WERI-Rb-1 (cell line): ENCODE results near the gene KBTBD12.

Experiments
- DNase-seq: peaks from one replicate; pipeline ENCODE4 v3.0.0-alpha.2; 2020
- H3K27ac ChIP-seq: fragments of 250-450 bp; sonication (Bioruptor Pico); 2 replicates; pipeline ENCODE4 v1.5.1; 2020; ENCODE audit warnings: mild to moderate bottlenecking, moderate library complexity
- H3K27me3 ChIP-seq: fragments of 250-450 bp; sonication (Bioruptor Pico); 2 replicates; pipeline ENCODE4 v1.5.1; 2021; ENCODE audit warnings: mild to moderate bottlenecking, low read depth, moderate library complexity; ENCODE audit not compliant: insufficient read depth, severe bottlenecking
- H3K36me3 ChIP-seq: fragments of 250-450 bp; sonication (Bioruptor Pico); 2 replicates; pipeline ENCODE4 v1.5.1; 2020; ENCODE audit warnings: mild to moderate bottlenecking, moderate library complexity
- H3K4me3 ChIP-seq: 2 replicates; pipeline ENCODE4 v1.5.1; 2011; ENCODE audit warnings: low read depth, mild to moderate bottlenecking, control low read depth, low read length
- H3K9me3 ChIP-seq: fragments of 250-450 bp; sonication (Bioruptor Pico); 2 replicates; pipeline ENCODE4 v1.5.1; 2021; ENCODE audit warnings: mild to moderate bottlenecking, moderate library complexity; ENCODE audit not compliant: severe bottlenecking
- TF ChIP-seq, protein P1 (sequence below): IDR thresholded peaks from 2 replicates; pipeline ENCODE4 v1.5.1; 2011; ENCODE audit warnings: low read depth, mild to moderate bottlenecking, control low read depth, inconsistent platforms, low read length

Gene KBTBD12

DNA sequence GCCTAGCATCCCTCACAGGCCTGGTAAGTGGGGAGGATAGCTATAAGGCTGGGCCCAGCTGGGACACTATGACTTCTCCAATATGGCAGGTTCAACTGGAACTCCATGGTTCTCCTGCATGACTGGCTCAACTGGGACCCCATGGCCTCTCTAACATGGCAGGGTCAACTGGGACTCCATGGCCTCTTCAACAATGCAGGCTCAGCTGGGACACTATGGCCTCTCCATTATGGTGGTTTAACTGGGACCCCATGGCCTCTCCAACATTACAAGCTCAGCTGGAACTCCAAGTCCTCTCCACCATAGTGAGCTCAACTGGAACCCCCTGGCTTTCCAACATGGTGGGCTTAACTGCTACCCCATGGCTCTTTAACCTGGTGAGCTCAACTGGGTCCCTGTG is 79.0 kb downstream of the KBTBD12 start:
- Histone ChIP-seq H3K27me3 (no peaks in the 10 kb centered on the region), H3K36me3 (no peaks in the 10 kb centered on the region), H3K9me3 (no peaks in the 10 kb centered on the region), H3K27ac (no peak overlapping the region), H3K4me3 (no peak overlapping the region)
- no peak for DNase-seq
- TF ChIP-seq, protein P1, sequence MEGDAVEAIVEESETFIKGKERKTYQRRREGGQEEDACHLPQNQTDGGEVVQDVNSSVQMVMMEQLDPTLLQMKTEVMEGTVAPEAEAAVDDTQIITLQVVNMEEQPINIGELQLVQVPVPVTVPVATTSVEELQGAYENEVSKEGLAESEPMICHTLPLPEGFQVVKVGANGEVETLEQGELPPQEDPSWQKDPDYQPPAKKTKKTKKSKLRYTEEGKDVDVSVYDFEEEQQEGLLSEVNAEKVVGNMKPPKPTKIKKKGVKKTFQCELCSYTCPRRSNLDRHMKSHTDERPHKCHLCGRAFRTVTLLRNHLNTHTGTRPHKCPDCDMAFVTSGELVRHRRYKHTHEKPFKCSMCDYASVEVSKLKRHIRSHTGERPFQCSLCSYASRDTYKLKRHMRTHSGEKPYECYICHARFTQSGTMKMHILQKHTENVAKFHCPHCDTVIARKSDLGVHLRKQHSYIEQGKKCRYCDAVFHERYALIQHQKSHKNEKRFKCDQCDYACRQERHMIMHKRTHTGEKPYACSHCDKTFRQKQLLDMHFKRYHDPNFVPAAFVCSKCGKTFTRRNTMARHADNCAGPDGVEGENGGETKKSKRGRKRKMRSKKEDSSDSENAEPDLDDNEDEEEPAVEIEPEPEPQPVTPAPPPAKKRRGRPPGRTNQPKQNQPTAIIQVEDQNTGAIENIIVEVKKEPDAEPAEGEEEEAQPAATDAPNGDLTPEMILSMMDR: no peak

DNA sequence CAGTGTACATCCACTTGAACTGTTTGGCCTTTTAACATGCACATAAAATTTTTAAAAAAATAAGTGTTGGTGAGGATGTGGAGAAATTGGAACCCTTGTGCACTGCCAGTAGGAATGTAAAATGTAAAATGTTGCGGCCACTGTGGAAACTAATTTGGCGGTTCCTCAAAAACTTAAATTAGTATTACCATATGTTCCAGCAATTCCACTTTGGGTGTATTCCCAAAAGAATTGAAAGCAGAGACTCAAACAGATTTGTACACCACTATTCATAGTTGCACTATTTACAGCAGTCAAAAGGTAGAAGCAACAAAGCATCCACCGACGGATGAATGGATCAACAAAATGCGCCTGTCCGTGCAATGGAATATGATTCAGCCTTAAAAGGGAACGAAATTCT is 82.0 kb downstream of the KBTBD12 start:
- Histone ChIP-seq H3K27me3 (no peaks in the 10 kb centered on the region), H3K36me3 (no peaks in the 10 kb centered on the region), H3K27ac (no peak overlapping the region), H3K9me3 (peaks cover 5% of the 10 kb centered on the region), H3K4me3 (no peak overlapping the region)
- TF ChIP-seq, protein P1: no peak
- no peak for DNase-seq

DNA sequence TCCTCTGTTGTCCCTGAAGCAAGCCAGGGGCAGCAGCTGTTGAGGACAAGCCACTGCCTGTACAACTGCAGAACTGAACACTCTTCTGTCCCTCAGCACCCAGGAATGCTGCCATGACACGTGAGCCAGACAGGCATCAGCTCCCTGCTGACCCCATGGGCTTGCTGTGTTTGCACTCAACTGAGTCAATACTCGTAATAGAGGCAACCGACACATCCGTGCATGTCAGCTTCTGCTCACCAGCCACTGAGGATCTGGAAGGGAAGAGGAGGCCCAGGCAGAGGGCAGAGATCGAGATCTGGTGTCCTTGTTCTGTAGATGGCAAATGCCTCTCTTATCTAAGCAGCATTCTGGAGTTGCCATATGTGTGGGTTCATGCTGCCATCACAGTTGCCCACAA is 82.9 kb downstream of the KBTBD12 start:
- Histone ChIP-seq H3K27ac (no peak overlapping the region), H3K4me3 (no peak overlapping the region), H3K27me3 (no peaks in the 10 kb centered on the region), H3K36me3 (no peaks in the 10 kb centered on the region), H3K9me3 (peaks cover 5% of the 10 kb centered on the region)
- TF ChIP-seq, protein P1: no peak
- no peak for DNase-seq

GRCh38 chr3:127998596-127998995 is 83.6 kb downstream of the KBTBD12 start:
- H3K27me3 ChIP-seq: no peaks in the 10 kb centered on the region
- peaks cover 5% of the 10 kb centered on the region for H3K9me3 ChIP-seq
- no peak for DNase-seq
- H3K27ac ChIP-seq: no peak overlapping the region
- no peak overlapping the region for H3K4me3 ChIP-seq
- TF ChIP-seq, protein P1: no peak
- no peaks in the 10 kb centered on the region for H3K36me3 ChIP-seq

- no peaks in the 10 kb centered on the region for H3K36me3 ChIP-seq
- H3K27ac ChIP-seq: no peak overlapping the region
- H3K27me3 ChIP-seq: no peaks in the 10 kb centered on the region
- peaks cover 5% of the 10 kb centered on the region for H3K9me3 ChIP-seq
- no peak for DNase-seq
- H3K4me3 ChIP-seq: no peak overlapping the region
- TF ChIP-seq, protein P1: no peak
These were observed 84.6 kb downstream of the KBTBD12 start for GRCh38 chr3:127999509-128000106.

DNA sequence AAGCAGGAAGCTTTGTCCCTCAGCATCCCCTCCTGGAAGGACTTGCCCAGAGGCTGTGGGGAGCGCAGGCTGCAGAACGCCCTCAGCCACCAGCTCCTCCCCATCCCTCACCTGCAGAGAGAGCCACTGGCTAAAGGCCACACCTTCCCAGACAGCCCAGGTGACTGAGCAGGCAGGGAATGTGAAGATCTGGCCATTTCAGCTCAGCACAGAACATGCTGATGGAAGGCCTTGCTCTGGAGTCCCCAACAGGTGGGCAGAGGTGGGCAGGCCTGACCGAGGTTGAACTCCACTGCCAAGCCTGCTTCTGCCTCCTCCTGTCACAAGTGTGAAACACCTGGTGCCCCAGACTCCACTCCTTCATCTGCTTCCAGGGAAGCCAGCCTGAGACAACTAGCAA is 86.5 kb downstream of the KBTBD12 start:
- Histone ChIP-seq H3K27ac (no peak overlapping the region), H3K4me3 (no peak overlapping the region), H3K27me3 (no peaks in the 10 kb centered on the region), H3K9me3 (peaks cover 5% of the 10 kb centered on the region), H3K36me3 (no peaks in the 10 kb centered on the region)
- TF ChIP-seq, protein P1: 0 out of 2 replicates have a peak, but pooled peaks have one; percentile 0
- DNase-seq: no peak
